ENCODE measurements around the gene TRAK2. TPM values are rescaled to one million over a fixed set of nuclear protein-coding genes. Genes with fewer than 3 reads are reported as not detected.

The TRAK2 gene
- total RNA-seq, 2 experiments from 2014 or later = 23.5 to 26.0 TPM

DNA sequence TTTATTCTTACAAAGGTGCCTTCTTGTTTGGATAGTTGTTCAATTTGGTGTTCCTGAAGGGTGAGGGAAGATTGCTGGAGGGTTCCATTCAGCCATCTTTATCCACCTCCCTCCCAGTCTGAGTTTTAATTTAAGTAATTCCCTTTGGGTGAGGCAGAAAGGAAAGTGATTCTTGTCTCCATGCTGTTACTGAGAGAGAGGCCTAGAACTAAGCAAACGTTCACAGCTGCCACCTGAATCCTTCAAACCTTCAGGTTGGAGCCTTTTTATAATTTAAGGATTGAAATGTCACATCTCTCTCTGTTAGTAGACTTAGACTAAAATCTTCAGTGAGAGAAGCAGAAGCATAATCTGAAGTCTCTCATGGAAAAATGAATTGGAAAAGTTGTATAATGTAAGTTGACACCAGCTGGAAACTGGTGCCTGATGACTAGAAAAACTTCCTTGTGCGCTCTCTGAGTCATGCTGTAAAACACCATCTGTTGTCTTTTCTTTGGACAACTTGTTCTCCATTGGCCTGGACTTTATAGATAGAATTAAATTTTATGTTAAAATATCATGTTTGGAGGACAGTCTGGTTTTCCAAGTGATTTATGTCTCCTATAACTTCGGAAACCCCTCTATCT is 14.9 kb upstream of the TRAK2 start:
- ChIA-PET CTCF (no interaction called here), POLR2A (interaction anchor here (1.0 kb wide), 1 partner anchor 31 kb away, joined by 3 read pairs; no protein-coding TSS in a partner anchor)
- intact Hi-C loops (cut with micrococcal nuclease) = no loop called here
- no peak for DNase-seq
- Mint-ChIP-seq H3K27ac (no peak overlapping the region), H3K36me3 (peaks cover 35% of the 10 kb centered on the region), H3K4me3 (no peak overlapping the region), H3K27me3 (no peaks in the 10 kb centered on the region), H3K4me1 (ENCODE audit: low read depth) (peaks cover 3% of the 10 kb centered on the region), H3K9me3 (no peaks in the 10 kb centered on the region)

- Mint-ChIP-seq H3K9me3 (no peaks in the 10 kb centered on the region), H3K4me1 (ENCODE audit: low read depth) (peaks cover 3% of the 10 kb centered on the region), H3K27me3 (no peaks in the 10 kb centered on the region), H3K4me3 (no peak overlapping the region), H3K36me3 (peaks cover 36% of the 10 kb centered on the region), H3K27ac (no peak overlapping the region)
- ChIA-PET CTCF (no interaction called here), POLR2A (no interaction called here)
- intact Hi-C loops (cut with micrococcal nuclease) = no loop called here
- DNase-seq = no peak
Measured at GRCh38 chr2:201465524-201465971, 14.3 kb upstream of the TRAK2 start.

DNA sequence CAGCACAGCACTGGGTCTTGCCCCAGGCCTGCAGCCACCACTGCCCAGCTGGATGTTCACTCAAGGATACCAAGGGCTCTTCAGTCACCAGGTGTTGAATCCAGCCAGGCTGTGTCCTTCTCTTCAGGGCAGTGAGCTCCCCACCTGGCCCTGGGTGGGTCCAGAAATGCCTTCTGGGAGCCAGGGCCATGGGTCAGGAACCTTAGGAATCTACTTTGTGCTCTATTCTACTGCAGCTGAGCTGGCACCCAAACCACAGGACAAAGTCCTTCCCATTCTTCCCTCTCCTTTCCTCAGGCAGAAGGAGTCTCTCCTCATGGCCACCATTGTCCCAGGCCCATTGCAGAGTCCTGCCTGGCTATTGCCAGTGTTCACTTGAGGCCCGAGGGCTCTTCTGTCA is 13.3 kb upstream of the TRAK2 start:
- no peak overlapping the region for H3K4me3 Mint-ChIP-seq
- no peak for DNase-seq
- intact Hi-C loops (cut with micrococcal nuclease) = no loop called here
- POLR2A ChIA-PET = no interaction called here
- no peaks in the 10 kb centered on the region for H3K9me3 Mint-ChIP-seq
- no peak overlapping the region for H3K27ac Mint-ChIP-seq
- H3K36me3 Mint-ChIP-seq = peaks cover 36% of the 10 kb centered on the region
- CTCF ChIA-PET = no interaction called here
- H3K4me1 Mint-ChIP-seq (ENCODE audit: low read depth) = peaks cover 3% of the 10 kb centered on the region
- no peaks in the 10 kb centered on the region for H3K27me3 Mint-ChIP-seq

DNA sequence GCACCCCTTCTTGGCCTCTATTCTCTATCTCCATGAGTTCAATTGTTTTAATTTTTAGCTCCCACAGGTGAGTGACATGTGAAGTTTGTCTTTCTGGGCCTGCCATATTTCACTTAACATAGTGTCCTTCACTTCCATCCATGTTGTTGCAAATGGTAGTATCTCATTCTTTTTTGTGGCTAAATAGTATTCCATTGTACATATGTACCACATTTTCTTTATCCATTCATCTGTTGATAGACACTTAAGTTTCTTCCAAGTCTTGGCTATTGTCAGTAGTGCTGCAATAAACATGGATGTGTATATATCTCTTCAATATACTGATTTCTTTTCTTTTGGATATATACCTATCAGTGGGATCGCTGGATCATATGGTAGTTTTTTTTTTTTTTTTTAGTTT is 9.3 kb upstream of the TRAK2 start:
- no peak overlapping the region for H3K4me3 Mint-ChIP-seq
- H3K4me1 Mint-ChIP-seq (ENCODE audit: low read depth) = no peaks in the 10 kb centered on the region
- H3K27me3 Mint-ChIP-seq = no peaks in the 10 kb centered on the region
- no peak for DNase-seq
- no peak overlapping the region for H3K27ac Mint-ChIP-seq
- H3K36me3 Mint-ChIP-seq = peaks cover 29% of the 10 kb centered on the region
- H3K9me3 Mint-ChIP-seq = no peaks in the 10 kb centered on the region
- intact Hi-C loops (cut with micrococcal nuclease) = no loop called here
- CTCF ChIA-PET = no interaction called here
- POLR2A ChIA-PET = no interaction called here

GRCh38 chr2:201458381-201458780 is 7.1 kb upstream of the TRAK2 start:
- intact Hi-C loops (cut with micrococcal nuclease) = no loop called here
- Mint-ChIP-seq H3K4me1 (ENCODE audit: low read depth) (no peaks in the 10 kb centered on the region), H3K27ac (no peak overlapping the region), H3K9me3 (no peaks in the 10 kb centered on the region), H3K4me3 (no peak overlapping the region), H3K36me3 (peaks cover 20% of the 10 kb centered on the region), H3K27me3 (no peaks in the 10 kb centered on the region)
- POLR2A ChIA-PET = no interaction called here
- CTCF ChIA-PET = no interaction called here
- no peak for DNase-seq

GRCh38 chr2:201452922-201453643 is 1.8 kb upstream of the TRAK2 start:
- POLR2A ChIA-PET = interaction anchor here (0.5 kb wide), 1 partner anchor 351 kb away, joined by 3 read pairs; no protein-coding TSS in a partner anchor
- CTCF ChIA-PET = interaction anchor here (1.3 kb wide), 1 partner anchor 39 kb away, joined by 7 read pairs; no protein-coding TSS in a partner anchor
- Mint-ChIP-seq H3K27me3 (no peaks in the 10 kb centered on the region), H3K36me3 (peaks cover 3% of the 10 kb centered on the region), H3K4me1 (ENCODE audit: low read depth) (peaks cover 29% of the 10 kb centered on the region), H3K4me3 (peak overlapping the region; percentile 96), H3K27ac (no peak overlapping the region), H3K9me3 (no peaks in the 10 kb centered on the region)
- DNase-seq = no peak
- intact Hi-C loops (cut with micrococcal nuclease) = loop anchor here (5.0 kb wide), 1 partner anchor 329 kb away; the partner anchor contains the start of gene ALS2

DNA sequence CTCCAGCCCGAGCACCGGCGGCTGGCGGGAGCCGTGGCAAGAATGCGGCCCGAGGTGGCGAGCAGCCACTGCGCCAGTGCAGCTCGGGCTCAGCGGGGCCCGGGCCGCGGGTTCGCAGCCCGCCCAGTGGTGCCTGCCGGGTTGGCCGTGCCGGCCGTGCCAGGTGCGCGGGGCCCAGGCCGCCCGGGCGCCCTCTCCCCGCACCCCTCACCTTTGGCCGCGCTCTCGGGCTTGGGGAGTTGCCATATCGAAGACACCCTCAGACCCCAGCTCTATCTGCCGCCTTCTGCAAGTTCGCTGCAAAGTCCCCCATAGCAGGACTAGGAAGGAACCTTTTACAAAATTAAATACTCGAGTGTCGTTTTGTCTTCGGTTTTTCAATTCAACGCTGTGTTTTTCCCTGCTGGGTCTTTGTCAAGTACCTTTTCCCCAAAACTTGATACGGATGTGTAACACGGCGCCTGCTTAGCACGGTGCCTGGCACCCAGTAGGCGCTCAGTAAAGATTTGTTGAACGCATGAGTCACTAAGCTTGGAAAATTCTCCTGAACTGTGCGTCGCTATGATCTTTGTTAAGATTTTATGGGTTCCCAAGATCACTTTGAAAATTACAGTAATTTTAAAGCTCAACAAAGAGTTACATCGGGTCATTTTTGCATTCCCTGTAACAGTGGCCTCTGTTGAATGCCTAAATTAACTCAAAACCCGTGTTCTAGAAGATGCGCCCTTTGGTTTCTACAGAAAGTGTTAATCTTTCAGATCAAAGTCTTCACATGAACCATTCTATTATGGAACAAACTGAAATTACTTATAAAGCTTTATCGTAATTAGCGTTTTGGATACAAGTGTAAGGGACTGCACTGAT is 1.0 kb upstream of the TRAK2 start:
- intact Hi-C loops (cut with micrococcal nuclease) = loop anchor here (5.0 kb wide), 1 partner anchor 330 kb away; the partner anchor contains the start of gene ALS2
- no peaks in the 10 kb centered on the region for H3K27me3 Mint-ChIP-seq
- peak overlapping the region; percentile 60 for H3K27ac Mint-ChIP-seq
- CTCF ChIA-PET = interaction anchor here (1.0 to 2.0 kb wide), 6 partner anchors 19 to 408 kb away, joined by 3 to 13 read pairs (median 5); partner anchors contain the start of gene CASP8
- no peaks in the 10 kb centered on the region for H3K9me3 Mint-ChIP-seq
- peaks cover 37% of the 10 kb centered on the region for H3K4me1 Mint-ChIP-seq (ENCODE audit: low read depth)
- POLR2A ChIA-PET = interaction anchor here (0.6 to 2.0 kb wide), 9 partner anchors 18 to 589 kb away, joined by 3 to 11 read pairs (median 5); no protein-coding TSS in a partner anchor
- H3K36me3 Mint-ChIP-seq = peaks cover 6% of the 10 kb centered on the region
- DNase-seq = no peak
- H3K4me3 Mint-ChIP-seq = peak overlapping the region; percentile 96

- Mint-ChIP-seq H3K4me1 (ENCODE audit: low read depth) (peaks cover 50% of the 10 kb centered on the region), H3K27ac (peak overlapping the region; percentile 97), H3K27me3 (no peaks in the 10 kb centered on the region), H3K9me3 (no peaks in the 10 kb centered on the region), H3K4me3 (peak overlapping the region; percentile 96), H3K36me3 (peaks cover 6% of the 10 kb centered on the region)
- no peak for DNase-seq
- ChIA-PET CTCF (interaction anchor here (0.6 to 2.0 kb wide), 6 partner anchors 18 to 219 kb away, joined by 3 to 13 read pairs (median 4); partner anchors contain the start of gene CASP8), POLR2A (interaction anchor here (0.6 to 2.0 kb wide), 12 partner anchors 11 to 222 kb away, joined by 3 to 11 read pairs (median 4); no protein-coding TSS in a partner anchor)
- intact Hi-C loops (cut with micrococcal nuclease) = loop anchor here (1.0 to 5.0 kb wide), 8 partner anchors 31 to 1540 kb away; partner anchors contain the start of genes ALS2, C2orf69 and TMEM237
Measured at GRCh38 chr2:201450954-201451291, 335 bp downstream of the TRAK2 start.

- Mint-ChIP-seq H3K27me3 (no peaks in the 10 kb centered on the region), H3K4me1 (ENCODE audit: low read depth) (peaks cover 56% of the 10 kb centered on the region), H3K4me3 (peak overlapping the region; percentile 37), H3K36me3 (peaks cover 6% of the 10 kb centered on the region), H3K27ac (peak overlapping the region; percentile 78), H3K9me3 (no peaks in the 10 kb centered on the region)
- ChIA-PET CTCF (interaction anchor here (1.4 kb wide), 1 partner anchor 216 kb away, joined by 5 read pairs; no protein-coding TSS in a partner anchor), POLR2A (interaction anchor here (0.5 to 1.4 kb wide), 2 partner anchors 137 to 217 kb away, joined by 3 to 6 read pairs; no protein-coding TSS in a partner anchor)
- intact Hi-C loops (cut with micrococcal nuclease) = loop anchor here (1.0 to 5.0 kb wide), 4 partner anchors 16 to 746 kb away; partner anchors contain the start of gene CASP10
- peak; percentile 53 for DNase-seq
Measured at GRCh38 chr2:201448701-201449100, 2.6 kb downstream of the TRAK2 start.

DNA sequence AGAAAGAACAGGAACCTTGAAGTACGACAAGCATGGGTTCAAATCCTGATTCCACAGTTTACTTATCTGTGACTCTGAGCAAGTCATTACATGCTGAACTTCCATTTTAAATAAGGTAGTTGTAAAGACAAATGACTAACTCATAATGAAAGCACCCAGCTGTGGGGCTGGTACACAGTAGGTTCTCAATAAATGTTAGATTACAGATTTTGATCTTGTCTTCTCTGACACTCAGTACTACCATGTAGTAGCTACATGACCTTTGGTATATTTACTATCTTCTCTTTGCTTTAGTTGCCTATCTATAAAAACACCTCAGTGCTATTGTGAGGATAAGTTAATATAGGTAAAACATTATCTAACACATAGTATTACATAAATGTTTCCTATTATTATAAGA is 3.2 kb downstream of the TRAK2 start:
- Mint-ChIP-seq H3K9me3 (no peaks in the 10 kb centered on the region), H3K4me3 (peak overlapping the region; percentile 55), H3K4me1 (ENCODE audit: low read depth) (peaks cover 56% of the 10 kb centered on the region), H3K27ac (peak overlapping the region; percentile 87), H3K27me3 (no peaks in the 10 kb centered on the region), H3K36me3 (peaks cover 6% of the 10 kb centered on the region)
- DNase-seq = peak; percentile 30
- ChIA-PET CTCF (interaction anchor here (0.8 to 2.1 kb wide), 3 partner anchors 34 to 265 kb away, joined by 3 to 5 read pairs (median 4); partner anchors contain the start of gene CASP10), POLR2A (no interaction called here)
- intact Hi-C loops (cut with micrococcal nuclease) = loop anchor here (1.0 to 5.0 kb wide), 4 partner anchors 16 to 745 kb away; partner anchors contain the start of gene CASP10

- Mint-ChIP-seq H3K9me3 (no peaks in the 10 kb centered on the region), H3K4me1 (ENCODE audit: low read depth) (peaks cover 48% of the 10 kb centered on the region), H3K27me3 (no peaks in the 10 kb centered on the region), H3K36me3 (peaks cover 6% of the 10 kb centered on the region), H3K4me3 (no peak overlapping the region), H3K27ac (peak overlapping the region; percentile 87)
- POLR2A ChIA-PET = interaction anchor here (1.0 kb wide), 1 partner anchor 33 kb away, joined by 4 read pairs; no protein-coding TSS in a partner anchor
- DNase-seq = no peak
- intact Hi-C loops (cut with micrococcal nuclease) = loop anchor here (5.0 kb wide), 1 partner anchor 265 kb away; the partner anchor contains the start of gene CASP10
- CTCF ChIA-PET = interaction anchor here (1.4 to 2.1 kb wide), 3 partner anchors 210 to 264 kb away, joined by 3 to 5 read pairs (median 4); partner anchors contain the start of gene CASP10
Measured at GRCh38 chr2:201447086-201447485, 4.2 kb downstream of the TRAK2 start.

All from activated CD4-positive, alpha-beta memory T cell treated with anti-CD3 and anti-CD28 coated beads for 36 hours (primary cell).